PC-3 (cell line): ENCODE results near the gene CACNA2D2.

ENCODE experiments used
- CTCF ChIP-seq: fragments of 300-600 bp; sonication (generic); conservative IDR thresholded peaks from 2 replicates; pipeline ENCODE4 v1.5.1; 2017; ENCODE audit warnings: antibody characterized with exemption, low read depth, mild to moderate bottlenecking, low read length
- EZH2 ChIP-seq: fragments of 300-600 bp; sonication (generic); IDR thresholded peaks from one replicate; pipeline ENCODE4 v1.6.1; 2017; ENCODE audit warnings: antibody characterized with exemption, mild to moderate bottlenecking, low read length; ENCODE audit not compliant: unreplicated experiment
- EZH2phosphoT487 ChIP-seq: fragments of 300-600 bp; sonication (generic); IDR thresholded peaks from 2 replicates; pipeline ENCODE4 v1.6.1; 2018; ENCODE audit warnings: mild to moderate bottlenecking, antibody characterized with exemption, low read length, borderline replicate concordance

GRCh38 chr3:50444782-50445181 is 58.7 kb downstream of the CACNA2D2 start:
- TF ChIP-seq CTCF (no peak), EZH2phosphoT487 (no peak), EZH2 (no peak)
